ENCODE results near the gene TBCD. TPM values are rescaled to one million over a fixed set of nuclear protein-coding genes. Genes with fewer than 3 reads are reported as not detected.
A peak's percentile ranks its signal among the peaks of the same experiment; 100 is the strongest.
"Not testable (repeated sequence)": the region's sequence is repeated elsewhere in the genome, so short reads cannot be mapped to it uniquely, and the experiment has no call there.

The TBCD gene
- total RNA-seq, 1 donor from 2014 or later = 40.4 TPM

DNA sequence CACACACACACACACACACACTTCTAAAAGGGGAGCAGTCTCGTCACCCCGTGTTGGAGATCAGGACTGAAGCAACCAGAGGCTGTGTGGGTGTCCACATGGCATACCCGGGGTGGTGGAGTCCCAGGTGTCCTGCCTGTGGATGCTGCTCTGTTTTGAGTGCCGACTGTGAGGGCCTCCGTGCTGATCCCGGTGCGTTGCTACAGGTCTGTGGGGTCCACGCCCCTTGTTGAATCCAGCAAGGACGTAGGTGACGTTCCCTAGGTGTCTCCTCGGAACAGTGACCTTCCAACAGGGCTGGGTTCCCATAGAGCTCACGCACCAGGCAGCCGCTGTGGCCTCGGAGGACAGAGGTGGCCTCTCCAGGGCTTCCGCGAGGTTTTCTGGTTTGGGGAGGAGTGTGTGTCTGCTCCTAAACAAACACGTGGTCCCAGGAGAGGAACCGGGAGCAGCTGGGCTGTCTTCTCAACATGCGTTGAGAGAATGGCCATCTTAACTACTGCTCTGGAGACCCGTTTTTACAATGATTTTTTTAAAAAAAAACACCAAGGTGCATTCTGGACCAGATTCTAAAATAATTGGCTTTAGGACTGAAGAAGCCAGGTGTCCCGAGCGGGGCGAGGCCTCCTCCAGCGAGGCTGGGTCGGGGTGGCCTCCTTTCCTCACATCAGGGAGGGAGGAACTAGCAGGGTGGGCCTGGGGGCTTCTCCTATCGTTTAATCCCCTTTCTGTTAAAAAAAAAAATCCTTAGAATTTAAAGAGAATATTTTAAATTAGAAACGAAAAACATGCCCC lies 188.6 kb downstream of the TBCD start:
- DNase-seq = no peak

DNA sequence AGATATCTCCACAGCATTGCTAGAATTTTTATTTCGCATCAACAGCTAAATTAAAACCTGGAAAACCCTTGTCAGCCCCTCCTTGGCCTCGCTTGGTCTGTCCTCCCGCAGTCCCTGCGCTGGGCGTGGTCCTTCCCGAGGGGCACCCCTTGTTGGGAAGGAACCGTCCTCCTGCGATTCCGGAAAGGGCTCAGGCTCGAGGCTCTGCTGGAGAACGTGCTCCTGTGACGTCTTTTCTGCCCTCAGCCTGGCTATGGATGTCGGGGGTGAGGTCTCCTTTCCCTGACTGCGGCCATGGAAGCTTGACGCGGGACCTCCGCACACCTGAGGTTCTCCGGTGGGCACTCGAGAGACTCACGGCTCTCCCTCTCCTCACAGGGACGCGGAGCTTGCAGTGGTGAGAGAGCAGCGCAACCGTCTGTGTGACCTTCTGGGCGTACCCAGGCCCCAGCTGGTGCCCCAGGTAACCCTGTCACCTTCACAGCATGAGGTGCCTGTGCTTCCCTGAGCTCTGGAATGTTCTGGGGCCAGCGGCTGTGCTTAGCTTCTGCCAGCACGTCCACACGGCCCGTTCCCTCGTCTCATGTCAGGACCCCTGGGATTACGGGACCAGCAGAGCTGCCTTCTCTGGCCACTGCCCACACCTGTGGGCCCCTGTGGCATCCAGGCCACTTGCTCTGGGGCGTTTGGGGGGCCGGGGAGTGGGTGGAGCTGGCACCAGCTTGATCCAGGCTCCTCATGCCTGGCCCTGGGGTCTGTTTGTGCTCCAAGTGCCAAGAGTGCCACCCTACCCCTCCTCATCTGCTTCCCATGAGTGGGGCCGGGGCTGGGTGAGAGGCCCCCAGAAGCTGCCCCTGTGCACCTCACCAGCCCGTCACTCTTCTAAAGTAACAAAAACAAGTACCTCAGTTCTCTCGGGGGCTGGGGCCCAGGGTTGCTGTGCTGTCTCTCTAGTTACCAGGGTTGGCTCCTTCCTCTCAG lies 189.4 kb downstream of the TBCD start:
- DNase-seq = no peak

DNA sequence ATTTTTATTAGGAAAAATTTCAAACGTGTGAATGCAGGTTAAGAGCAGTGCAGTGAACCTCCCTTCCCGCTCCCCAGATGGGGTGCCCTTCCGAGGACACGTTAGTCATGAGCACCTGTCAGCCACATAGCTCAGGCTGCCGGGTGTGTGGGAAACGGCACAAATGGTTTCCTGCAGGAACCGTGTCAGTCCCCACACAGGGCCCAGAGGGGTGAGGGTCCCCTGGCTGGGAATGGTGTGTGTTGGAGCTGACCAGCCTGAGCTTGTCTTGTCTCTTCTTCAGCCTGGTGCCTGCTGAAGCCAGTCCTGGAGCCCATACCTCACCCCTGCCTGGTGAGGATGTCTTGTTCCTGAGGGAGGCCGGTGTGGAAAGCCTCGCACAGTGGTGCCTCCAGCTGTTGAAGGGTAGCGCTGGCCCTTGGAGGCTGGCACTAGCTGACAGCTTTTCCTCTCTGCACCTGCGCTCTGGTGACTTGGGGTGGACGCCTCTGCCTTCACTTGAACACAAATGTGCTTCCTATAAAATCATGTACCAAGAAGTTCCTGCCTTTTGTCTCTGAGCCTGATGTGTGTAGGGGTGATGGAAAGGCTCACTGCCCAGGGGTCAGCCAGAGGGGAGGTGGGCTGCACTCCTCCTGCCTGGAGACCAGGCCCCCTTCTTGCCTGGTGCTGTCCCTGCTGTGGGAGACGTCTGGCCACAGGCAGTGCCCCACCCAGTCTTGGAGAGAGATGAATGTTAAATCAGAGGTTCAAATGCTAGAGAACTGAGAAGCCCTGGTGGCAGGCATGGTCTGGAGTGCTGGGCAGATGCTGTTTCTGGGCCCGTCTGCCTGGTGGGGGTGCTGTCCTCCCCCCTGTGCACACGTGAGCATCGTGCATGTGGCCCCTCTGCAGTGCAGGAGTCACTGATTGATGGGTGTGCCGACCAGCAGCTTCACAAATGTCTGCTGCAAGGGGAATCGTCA lies 190.6 kb downstream of the TBCD start:
- no peak for DNase-seq

DNA sequence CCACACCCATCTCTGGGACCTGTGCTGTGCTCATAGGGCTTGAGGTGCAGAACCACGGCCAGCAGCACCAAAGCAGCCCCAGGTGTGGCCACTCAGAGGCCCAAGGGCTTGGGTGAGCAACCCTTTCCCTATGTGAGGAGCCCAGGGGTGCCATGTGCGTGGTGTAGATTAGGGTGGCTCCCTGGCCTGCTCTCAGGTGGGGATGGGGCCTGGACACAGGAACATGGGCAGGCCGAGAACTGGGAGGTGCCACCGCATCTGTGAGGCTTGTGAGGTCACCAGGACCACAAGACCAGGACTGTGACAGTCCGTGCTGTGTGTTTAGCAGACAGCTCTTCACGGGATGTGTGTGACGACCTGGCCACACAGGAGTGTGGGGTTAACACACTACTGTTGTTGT lies 191.5 kb downstream of the TBCD start:
- DNase-seq = no peak

DNA sequence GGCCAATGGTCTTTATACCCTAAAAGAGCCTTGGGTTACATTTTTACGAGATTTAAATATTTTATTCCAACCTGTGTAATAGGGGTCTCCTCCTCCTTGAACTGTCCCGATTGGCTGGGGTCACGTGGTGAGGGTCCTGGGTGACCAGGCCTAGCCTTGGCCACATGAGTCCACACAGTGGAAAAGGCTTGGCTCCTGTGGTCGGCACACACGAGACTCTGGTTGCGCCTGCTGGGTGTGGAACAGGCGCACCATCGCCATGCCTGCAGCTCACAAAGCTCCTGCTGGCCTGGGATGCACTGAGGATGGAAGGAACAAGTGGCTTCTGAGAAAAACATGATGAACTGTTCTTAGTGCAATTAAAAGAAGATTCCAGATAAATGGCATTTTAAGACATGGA lies 191.9 kb downstream of the TBCD start:
- no peak for DNase-seq

DNA sequence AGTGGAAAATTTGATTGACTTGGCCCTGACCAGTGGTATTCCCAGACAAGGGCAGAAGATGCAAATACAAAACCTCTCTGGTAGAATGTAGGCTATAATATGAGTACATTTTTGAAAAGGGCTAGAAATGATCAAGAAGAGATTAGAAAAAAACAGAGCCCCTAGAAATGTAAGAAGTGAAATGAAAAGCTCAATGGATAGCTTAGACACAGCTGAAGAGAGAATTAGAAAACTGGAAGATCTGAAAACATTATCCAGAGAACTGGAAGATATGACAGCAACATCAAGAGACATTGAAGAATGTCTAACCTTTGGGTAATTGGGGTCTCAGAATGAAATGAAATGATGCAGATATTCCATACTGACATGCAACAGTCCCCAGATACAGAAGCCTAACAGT lies 193.1 kb downstream of the TBCD start:
- no peak for DNase-seq

DNA sequence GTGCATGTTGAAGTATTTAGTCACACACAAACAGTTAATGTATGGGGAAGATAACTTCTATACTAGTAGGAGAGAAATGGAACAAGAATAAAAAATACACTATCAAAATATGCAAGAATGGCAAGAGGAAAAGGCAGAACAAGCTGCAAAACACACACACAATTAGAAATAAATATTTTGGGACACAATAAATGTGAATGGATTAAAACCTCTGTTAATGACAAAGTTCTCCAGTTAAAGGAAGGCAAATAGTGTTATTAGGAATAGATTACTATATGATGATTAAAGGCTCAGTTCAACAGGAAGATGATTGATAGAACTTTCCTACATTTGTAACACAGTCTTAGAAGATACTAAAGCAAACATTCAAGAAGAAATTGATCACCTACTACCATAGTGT lies 194.2 kb downstream of the TBCD start:
- DNase-seq = no peak

DNA sequence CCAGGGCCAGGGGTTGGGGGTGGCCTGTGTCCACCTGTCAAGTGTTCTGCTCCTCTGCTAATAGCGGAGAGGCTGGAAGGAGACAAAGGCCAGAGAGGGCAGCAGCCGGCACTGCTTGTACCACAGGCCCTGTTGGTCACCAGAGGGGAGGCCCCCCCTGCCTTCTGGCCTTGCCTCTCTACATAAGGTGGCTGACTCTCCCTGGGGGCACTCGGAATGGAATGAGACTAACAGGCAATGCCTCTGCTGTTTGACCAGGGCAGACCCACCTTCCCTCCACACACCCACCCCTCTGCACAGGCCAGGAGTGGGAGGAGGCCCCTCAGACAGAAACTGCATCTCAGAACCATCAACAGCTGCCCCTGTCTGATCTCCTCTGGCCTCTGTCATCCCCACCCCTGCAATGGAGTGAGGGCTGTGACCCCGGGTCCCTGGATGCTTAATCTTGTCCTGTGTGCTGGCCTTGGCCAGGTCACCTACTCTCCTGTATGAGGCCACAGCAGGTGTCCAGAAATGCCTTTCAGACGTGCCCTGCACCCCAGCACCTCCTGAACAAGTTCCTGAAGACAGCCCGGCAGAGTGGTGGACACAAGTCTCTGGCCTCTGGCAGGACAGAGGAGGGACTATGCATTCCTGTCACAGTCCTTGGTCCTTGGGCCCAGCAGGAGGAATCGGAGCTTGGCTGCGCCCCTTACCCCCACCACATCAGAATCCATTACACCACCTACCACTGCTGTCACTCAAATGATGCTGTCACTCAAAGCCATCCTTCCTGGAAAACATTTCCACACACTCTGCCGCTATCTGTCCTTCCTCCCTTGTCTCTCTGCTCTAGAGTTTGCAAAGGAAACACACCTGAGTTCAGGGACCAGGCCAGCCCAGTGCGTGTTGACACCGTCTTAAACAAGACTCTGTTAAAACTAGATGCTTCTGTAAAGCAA lies 195.5 kb downstream of the TBCD start:
- no peak for DNase-seq

DNA sequence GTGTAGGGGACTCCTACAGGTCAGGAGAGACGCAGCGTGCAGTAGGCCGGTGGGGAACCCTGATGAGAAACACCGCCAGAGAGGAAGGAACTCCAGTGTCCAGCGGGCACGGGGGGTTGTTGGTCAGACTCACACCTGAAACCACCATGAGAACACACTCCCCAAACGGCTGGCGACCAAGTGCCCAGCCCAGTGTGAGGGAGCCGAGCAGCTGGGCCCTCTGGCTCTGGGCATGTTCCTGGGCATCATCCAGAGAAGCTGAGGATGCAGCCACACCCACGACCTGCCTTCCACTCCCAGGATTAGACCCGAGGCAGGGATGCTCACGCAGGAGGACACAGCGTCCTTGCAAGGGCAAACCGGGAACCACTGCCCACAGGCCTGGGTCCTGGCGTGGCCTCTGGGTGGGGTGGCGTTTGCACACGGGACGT lies 196.2 kb downstream of the TBCD start:
- no peak for DNase-seq

DNA sequence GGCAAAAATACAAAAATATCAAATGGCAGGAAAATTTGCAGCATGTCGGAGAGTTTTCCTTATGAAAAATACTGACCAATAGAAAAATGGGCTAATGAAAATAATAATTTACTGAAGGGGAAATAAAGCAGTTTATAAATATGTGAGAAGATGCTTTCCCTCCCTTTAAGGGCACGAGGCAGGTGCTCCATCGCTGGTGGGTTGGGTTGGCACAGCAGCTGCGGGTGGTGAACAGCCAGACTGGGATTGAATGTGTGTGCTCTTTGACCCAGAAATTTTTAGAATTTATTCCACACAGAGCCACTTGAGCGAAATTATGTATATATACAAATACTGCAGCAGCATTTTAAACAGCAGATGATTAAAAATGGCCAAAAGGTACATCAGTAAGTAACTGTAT lies 197.1 kb downstream of the TBCD start:
- DNase-seq = no peak

DNA sequence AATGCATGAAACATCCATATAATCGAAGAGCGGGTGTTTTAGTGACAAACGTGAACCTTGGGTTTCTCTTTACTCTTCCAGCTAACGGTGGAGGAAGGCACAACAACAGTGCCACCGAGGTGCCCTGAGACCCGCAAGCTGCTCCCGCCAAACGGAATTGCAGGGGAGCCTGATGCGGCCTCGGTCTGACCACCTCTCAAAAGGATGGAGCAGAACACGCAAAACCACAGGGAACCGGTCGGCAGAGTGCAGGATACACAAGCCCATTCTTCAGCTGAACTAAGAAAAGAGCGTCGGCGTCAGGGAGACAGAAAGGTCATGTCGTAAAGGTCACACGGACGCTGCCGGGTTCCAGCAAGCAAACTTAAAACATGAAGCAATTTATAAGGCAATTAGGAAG lies 197.5 kb downstream of the TBCD start:
- no peak for DNase-seq

DNA sequence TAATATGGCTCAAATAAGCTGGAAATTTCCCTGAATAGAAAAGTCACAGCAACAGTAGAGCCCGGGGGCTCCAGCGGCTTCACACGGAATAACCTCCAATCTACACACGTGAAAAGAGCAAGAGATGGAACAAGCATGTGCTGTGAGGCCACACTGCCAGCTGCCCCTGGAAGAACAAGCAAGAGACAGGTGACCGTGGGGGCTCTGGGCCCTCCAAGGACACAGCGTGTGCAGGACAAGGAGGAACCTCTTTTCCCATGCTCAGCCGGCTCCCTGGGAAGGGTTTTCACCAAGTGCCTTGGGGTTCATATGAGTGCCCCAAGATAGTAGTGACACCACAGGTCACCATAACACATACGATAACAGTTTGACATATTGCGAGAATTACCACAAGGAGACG lies 198.1 kb downstream of the TBCD start:
- no peak for DNase-seq

DNA sequence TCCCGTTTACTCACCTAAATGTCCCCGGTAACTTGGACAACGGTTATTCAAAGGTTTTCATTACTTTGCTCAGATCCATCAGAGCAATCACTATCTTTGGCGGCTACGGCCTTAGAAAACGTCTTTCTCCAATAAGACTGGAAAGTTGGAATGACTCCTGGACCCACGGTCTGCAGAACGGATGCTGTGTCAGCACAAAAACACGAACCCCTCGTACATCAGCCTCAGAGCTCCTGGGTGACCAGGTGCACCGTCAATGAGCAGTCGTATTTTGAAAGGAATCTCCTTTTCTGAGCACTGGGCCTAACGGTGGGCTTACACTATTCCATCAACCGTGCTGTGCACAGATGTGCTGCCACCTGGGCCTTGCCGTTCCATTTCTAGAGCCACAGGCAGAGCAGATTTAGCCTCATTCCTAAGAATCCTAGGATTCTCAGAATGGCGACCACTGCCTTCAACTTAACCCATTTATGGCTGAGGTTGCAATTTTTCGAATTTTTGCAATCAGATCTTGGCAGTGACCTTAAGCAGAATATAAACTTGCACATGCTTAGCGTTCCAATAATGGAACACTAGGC lies 198.7 kb downstream of the TBCD start:
- no peak for DNase-seq

DNA sequence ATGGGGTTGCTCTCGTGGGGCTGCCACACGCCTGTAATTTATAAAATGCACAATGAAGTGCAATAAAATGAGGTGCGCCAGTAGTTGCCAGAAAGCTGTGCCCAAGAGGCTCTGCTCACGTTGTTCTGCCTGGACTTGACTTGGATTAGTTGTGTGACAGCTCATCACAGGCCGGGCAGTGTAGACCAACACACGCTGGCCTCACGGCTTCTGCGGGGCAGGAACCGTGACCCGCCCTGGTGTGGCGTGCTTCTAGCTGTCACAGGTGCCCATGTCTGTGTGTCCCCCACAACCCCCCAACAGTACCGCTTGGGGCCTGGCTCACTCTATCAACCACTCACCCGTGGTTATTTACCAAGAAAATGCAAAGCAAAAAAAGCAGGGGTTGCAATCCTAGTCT lies 200.2 kb downstream of the TBCD start:
- DNase-seq = no peak

DNA sequence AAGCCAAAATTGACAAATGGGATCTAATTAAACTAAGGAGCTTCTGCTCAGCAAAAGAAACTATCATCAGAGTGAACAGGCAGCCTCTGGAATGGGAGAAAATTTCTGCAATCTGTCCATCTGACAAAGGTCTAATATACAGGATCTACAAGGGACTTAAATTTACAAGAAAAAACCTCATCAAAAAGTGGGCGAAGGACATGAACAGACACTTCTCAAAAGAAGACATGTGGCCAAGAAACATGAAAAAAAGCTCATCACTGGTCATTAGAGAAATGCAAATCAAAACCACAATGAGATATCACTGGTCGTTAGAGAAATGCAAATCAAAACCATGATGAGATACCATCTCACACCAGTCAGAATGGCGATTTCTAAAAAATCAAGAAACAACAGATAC lies 203.2 kb downstream of the TBCD start:
- not testable (repeated sequence) for DNase-seq

DNA sequence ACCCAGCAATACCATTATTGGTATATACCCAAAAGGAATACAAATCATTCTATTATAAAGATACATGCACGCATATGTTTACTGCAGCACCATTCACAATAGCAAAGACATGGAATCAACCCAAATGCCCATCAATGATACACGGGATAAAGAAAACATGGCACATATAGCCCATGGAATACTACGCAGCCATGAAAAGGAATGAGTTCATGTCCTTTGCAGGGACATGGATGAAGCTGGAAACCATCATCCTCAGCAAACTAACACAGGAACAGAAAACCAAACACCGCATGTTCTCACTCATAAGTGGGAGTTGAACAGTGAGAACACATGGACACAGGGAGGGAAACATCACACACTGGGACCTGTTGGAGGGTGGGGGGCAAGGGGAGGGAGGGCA lies 203.8 kb downstream of the TBCD start:
- not testable (repeated sequence) for DNase-seq

DNA sequence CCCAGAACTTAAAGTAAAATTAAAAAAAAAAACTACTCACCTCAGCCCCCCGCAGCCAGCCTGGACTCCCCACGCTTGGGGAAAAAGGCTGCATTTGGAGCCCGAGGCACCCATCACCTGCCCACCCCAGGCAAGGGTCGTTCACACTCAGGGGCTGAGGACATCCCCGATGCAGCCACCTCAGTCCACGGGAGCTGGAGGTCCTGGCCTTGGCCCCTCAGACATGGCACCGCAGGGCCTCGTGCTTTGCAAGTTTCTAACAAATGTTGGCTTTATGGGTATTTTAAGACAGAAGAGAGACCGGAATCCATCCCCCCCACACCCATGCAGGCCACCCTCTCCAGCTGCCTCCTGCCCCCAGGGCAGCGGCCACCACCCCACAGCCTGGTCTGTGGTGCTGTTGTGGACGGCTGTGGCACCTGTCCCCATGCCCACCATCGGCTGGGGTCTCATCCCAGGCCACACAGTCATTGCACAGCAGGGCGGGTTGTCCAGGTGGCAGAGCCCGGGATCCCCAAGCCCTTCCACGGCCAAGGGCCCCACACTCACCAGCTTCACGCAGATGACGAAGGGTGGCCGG lies 204.4 kb downstream of the TBCD start:
- DNase-seq = no peak

DNA sequence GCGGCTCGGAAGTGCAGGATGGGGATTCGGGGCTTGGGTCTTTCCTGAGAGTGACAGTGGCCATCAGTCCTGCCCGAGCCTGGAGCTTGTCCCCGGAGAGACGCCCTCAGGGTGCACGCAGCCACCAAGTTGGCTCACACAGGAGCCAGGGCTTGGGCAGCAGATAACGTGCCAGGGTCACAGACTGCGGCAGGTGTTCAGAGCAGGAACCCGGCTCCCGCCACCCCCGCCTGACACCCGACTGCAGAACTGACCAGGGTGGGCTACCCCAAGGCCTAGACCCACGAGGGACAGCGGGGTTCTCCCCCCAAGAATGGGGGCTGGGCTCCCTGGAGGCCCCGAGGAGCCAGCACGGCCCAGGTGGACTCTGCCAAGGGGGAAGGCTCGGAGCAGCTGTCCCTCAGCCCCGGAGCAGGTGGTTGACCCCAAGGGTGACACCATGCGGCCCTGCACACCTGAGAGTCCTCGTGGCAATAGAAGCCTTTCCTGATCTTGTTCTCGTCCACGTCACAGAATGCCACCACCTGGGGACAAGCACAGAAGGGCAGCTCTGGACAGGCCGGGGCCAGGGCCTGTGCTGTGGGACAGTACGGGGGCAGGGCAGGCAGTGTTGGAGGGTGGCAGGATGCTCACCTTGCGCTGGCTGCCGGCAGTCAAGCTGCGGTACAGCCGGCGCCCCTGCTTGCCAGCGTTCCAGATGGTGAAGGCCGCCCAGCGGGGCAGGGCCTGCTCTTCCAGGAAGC lies 205.0 kb downstream of the TBCD start:
- DNase-seq = no peak

DNA sequence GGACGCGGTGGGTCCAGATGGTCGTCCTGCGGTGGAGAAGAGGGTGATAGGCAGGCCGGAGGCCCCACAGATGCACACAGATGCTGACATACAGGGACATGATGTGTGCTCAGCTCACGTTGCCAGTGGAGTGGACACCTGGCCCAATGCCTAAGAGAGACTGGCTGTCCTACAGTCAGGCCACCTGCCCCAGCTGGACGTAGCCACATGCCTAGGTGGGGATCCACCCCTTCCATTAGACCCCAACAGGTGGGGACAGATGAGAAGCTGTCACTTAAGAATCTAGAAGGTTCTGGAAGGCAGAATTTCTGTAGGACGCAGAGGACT lies 205.6 kb downstream of the TBCD start:
- peak; percentile 29 for DNase-seq
